ENCODE results near the gene LAMP5.

Gene LAMP5

GRCh38 chr20:9508696-9509178, 5.7 kb upstream of the LAMP5 start:
- no peak for DNase-seq
- Histone ChIP-seq H3K9me3 (no peaks in the 10 kb centered on the region), H3K36me3 (no peaks in the 10 kb centered on the region), H3K4me1 (peaks cover 3% of the 10 kb centered on the region; the same call in 1 of the 2 replicates), H3K27me3 (no peaks in the 10 kb centered on the region), H3K4me3 (ENCODE audit: low read depth, low read length) (no peak overlapping the region)
- no peak for TF ChIP-seq CTCF (IDR thresholded peaks at IDR 0.05; ENCODE audit: low read depth, low read length)

DNA sequence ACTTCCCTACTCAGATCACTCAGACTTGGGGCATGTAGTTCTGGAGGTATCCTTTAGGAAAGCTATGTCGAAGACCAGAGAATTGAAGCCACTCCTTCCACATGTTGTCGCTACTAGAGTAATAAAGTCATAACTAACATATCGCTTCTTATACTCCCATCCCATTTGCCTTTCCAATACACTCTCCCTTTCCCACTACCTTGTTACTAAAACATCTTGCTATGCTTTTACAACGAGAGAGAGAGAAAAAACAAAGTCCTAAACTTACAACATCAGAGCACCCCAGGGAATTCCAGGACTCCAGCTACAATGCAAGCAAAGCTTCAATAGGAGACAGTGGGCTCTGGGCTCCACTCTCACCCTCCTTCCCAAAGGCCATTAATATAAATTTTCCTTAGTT, 5.1 kb upstream of the LAMP5 start:
- Histone ChIP-seq H3K27me3 (no peaks in the 10 kb centered on the region), H3K4me1 (peaks cover 3% of the 10 kb centered on the region; the same call in 1 of the 2 replicates), H3K9me3 (no peaks in the 10 kb centered on the region), H3K4me3 (ENCODE audit: low read depth, low read length) (no peak overlapping the region), H3K36me3 (no peaks in the 10 kb centered on the region)
- no peak for TF ChIP-seq CTCF (IDR thresholded peaks at IDR 0.05; ENCODE audit: low read depth, low read length)
- no peak for DNase-seq

- Histone ChIP-seq H3K36me3 (0 out of 2 replicates have a peak, but pooled peaks cover 2% of the 10 kb centered on the region), H3K4me3 (ENCODE audit: low read depth, low read length) (no peak overlapping the region), H3K27me3 (no peaks in the 10 kb centered on the region), H3K9me3 (no peaks in the 10 kb centered on the region), H3K4me1 (peaks cover 3% of the 10 kb centered on the region; the same call in 1 of the 2 replicates)
- DNase-seq = no peak
- TF ChIP-seq CTCF (IDR thresholded peaks at IDR 0.05; ENCODE audit: low read depth, low read length) = no peak
Observed at GRCh38 chr20:9510911-9511310, 3.5 kb upstream of the LAMP5 start.

- H3K27me3 ChIP-seq = no peaks in the 10 kb centered on the region
- no peak for TF ChIP-seq CTCF (IDR thresholded peaks at IDR 0.05; ENCODE audit: low read depth, low read length)
- peak overlapping the region; percentile 84 for H3K4me3 ChIP-seq (ENCODE audit: low read depth, low read length)
- peaks cover 9% of the 10 kb centered on the region for H3K4me1 ChIP-seq
- no peak for DNase-seq
- H3K36me3 ChIP-seq = peaks cover 34% of the 10 kb centered on the region
- H3K9me3 ChIP-seq = no peaks in the 10 kb centered on the region
Observed at GRCh38 chr20:9514072-9514460, 324 bp upstream of the LAMP5 start.

GRCh38 chr20:9515214-9515585, 810 bp downstream of the LAMP5 start:
- H3K27me3 ChIP-seq = no peaks in the 10 kb centered on the region
- no peak for DNase-seq
- no peaks in the 10 kb centered on the region for H3K9me3 ChIP-seq
- H3K36me3 ChIP-seq = peaks cover 45% of the 10 kb centered on the region
- H3K4me1 ChIP-seq = peaks cover 9% of the 10 kb centered on the region
- TF ChIP-seq CTCF (IDR thresholded peaks at IDR 0.05; ENCODE audit: low read depth, low read length) = no peak
- peak overlapping the region; percentile 84 for H3K4me3 ChIP-seq (ENCODE audit: low read depth, low read length)

DNA sequence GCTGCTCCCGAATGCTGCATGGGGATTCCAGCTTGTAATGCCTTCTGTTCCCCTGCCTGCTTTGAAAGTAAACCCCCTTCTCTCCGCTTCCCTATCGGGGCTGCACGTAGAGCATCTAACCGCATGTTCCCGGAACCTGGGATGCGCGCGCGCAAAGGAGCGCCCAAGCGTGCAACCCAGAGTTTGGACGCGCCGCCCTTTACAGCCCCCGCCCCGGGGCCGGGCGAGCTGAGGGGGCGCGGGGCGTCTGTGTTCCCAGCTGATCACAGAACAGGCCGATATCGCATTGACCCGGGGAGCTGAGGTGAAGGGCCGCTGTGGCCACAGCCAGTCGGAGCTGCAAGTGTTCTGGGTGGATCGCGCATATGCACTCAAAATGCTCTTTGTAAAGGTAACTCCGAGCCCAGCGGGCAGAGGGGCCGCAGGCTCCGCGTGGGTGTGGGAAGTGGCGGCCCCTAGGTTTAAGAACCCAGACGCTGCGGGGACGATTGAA, 1.4 kb downstream of the LAMP5 start:
- H3K27me3 ChIP-seq = no peaks in the 10 kb centered on the region
- peaks cover 51% of the 10 kb centered on the region for H3K36me3 ChIP-seq
- TF ChIP-seq CTCF (IDR thresholded peaks at IDR 0.05; ENCODE audit: low read depth, low read length) = no peak
- DNase-seq = peak; percentile 73
- peak overlapping the region; percentile 84 for H3K4me3 ChIP-seq (ENCODE audit: low read depth, low read length)
- H3K9me3 ChIP-seq = no peaks in the 10 kb centered on the region
- peaks cover 9% of the 10 kb centered on the region for H3K4me1 ChIP-seq
